SU-DHL-6 (cell line): ENCODE data around the gene MMP10.

Source experiments
- H2AFZ ChIP-seq: fragments of 200-600 bp; sonication (generic); 2 replicates; pipeline ENCODE4 v1.6.1; 2014; ENCODE audit warnings: low read depth, mild to moderate bottlenecking, moderate library complexity, mixed read lengths, antibody characterized with exemption, low read length; ENCODE audit not compliant: severe bottlenecking
- H3F3A ChIP-seq: fragments of 200-600 bp; shearing (Covaris generic); 2 replicates; pipeline ENCODE4 v1.6.0; 2016; ENCODE audit warnings: antibody characterized with exemption, mild to moderate bottlenecking; ENCODE audit not compliant: insufficient read depth
- H3K27ac ChIP-seq: fragments of 200-600 bp; sonication (generic); 2 replicates; pipeline ENCODE4 v1.5.1; 2016; ENCODE audit warnings: low read depth, mild to moderate bottlenecking, low read length, moderate library complexity, mixed read lengths
- H3K27me3 ChIP-seq: fragments of 200-600 bp; sonication (generic), shearing (Covaris generic); 2 replicates; pipeline ENCODE4 v1.6.0; 2014; ENCODE audit warnings: mild to moderate bottlenecking, low read length
- H3K36me3 ChIP-seq: fragments of 200-600 bp; sonication (generic); 2 replicates; pipeline ENCODE4 v1.6.1; 2014; ENCODE audit warnings: mild to moderate bottlenecking, low read length, mixed read lengths
- H3K4me2 ChIP-seq: fragments of 300-600, 200-600 bp; shearing (Covaris generic), sonication (generic); 2 replicates; pipeline ENCODE4 v1.6.0; 2014; ENCODE audit warnings: low read length, low read depth, mild to moderate bottlenecking; ENCODE audit not compliant: poor library complexity, severe bottlenecking
- H3K4me3 ChIP-seq: fragments of 200-600 bp; sonication (generic); 2 replicates; pipeline ENCODE4 v1.5.1; 2014; ENCODE audit warnings: antibody characterized with exemption, low read length, mild to moderate bottlenecking, mixed read lengths; ENCODE audit not compliant: insufficient read depth, poor library complexity, severe bottlenecking
- H3K79me2 ChIP-seq: fragments of 200-600 bp; sonication (generic); 2 replicates; pipeline ENCODE4 v1.6.1; 2014; ENCODE audit warnings: mild to moderate bottlenecking, low read length, moderate library complexity; ENCODE audit not compliant: insufficient read depth
- H3K9ac ChIP-seq: fragments of 200-600 bp; sonication (generic); 2 replicates; pipeline ENCODE4 v1.7.0; 2014; ENCODE audit warnings: mild to moderate bottlenecking, low read length
- H3K9me2 ChIP-seq: fragments of 200-600 bp; sonication (generic); replicated peaks from 2 replicates; pipeline ENCODE4 v1.6.1; 2014; ENCODE audit warnings: low read length; ENCODE audit not compliant: insufficient read depth
- H3K9me3 ChIP-seq: fragments of 200-600 bp; sonication (generic); 2 replicates; pipeline ENCODE4 v1.6.1; 2014; ENCODE audit warnings: low read length, mixed read lengths; ENCODE audit not compliant: insufficient read depth
- H4K20me1 ChIP-seq: fragments of 200-600 bp; sonication (generic); 2 replicates; pipeline ENCODE4 v1.6.1; 2014; ENCODE audit warnings: low read depth, mild to moderate bottlenecking, antibody characterized with exemption, low read length, moderate library complexity, mixed read lengths
- EZH2phosphoT487 ChIP-seq: fragments of 200-600 bp; sonication (generic), shearing (Covaris generic); conservative IDR thresholded peaks from 2 replicates; pipeline ENCODE4 v1.6.1; 2018; ENCODE audit warnings: mild to moderate bottlenecking, antibody characterized with exemption, low read length, moderate library complexity, mixed read lengths
- TF ChIP-seq, protein P1 (sequence below): fragments of 200-600 bp; sonication (generic); IDR thresholded peaks from one replicate; pipeline ENCODE4 v1.5.1; 2017; ENCODE audit warnings: antibody characterized with exemption, mild to moderate bottlenecking, low read length, moderate library complexity; ENCODE audit not compliant: insufficient read depth, poor library complexity, severe bottlenecking

MMP10 gene

DNA sequence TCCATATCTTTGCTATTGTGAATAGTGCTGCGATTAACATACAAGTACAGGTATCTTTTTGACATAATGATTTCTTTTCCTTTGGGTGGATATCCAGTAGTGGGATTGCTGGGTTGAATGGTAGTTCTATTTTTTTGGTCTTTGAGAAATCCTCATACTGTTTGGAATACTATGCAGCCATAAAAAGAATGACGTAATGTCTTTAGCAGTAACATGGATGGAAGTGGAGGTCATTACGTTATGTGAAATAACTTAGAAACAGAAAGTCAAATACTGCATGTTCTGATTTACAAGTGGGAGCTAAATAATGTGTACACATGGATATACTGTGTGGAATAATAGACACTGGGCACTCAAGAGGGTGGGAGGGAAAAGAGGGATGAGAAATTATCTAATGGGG is 4.0 kb upstream of the MMP10 start:
- Histone ChIP-seq H3K4me2 (no peak overlapping the region), H3K79me2 (no peaks in the 10 kb centered on the region), H3K9me2 (no peaks in the 10 kb centered on the region), H4K20me1 (no peaks in the 10 kb centered on the region), H3K36me3 (no peaks in the 10 kb centered on the region), H3K4me3 (no peak overlapping the region), H3K27ac (no peak overlapping the region), H3K9me3 (no peaks in the 10 kb centered on the region), H2AFZ (no peak overlapping the region), H3K9ac (no peak overlapping the region), H3F3A (no peaks in the 10 kb centered on the region), H3K27me3 (no peaks in the 10 kb centered on the region)
- TF ChIP-seq EZH2phosphoT487, result no peak
- TF ChIP-seq, protein P1, sequence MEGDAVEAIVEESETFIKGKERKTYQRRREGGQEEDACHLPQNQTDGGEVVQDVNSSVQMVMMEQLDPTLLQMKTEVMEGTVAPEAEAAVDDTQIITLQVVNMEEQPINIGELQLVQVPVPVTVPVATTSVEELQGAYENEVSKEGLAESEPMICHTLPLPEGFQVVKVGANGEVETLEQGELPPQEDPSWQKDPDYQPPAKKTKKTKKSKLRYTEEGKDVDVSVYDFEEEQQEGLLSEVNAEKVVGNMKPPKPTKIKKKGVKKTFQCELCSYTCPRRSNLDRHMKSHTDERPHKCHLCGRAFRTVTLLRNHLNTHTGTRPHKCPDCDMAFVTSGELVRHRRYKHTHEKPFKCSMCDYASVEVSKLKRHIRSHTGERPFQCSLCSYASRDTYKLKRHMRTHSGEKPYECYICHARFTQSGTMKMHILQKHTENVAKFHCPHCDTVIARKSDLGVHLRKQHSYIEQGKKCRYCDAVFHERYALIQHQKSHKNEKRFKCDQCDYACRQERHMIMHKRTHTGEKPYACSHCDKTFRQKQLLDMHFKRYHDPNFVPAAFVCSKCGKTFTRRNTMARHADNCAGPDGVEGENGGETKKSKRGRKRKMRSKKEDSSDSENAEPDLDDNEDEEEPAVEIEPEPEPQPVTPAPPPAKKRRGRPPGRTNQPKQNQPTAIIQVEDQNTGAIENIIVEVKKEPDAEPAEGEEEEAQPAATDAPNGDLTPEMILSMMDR, result no peak

DNA sequence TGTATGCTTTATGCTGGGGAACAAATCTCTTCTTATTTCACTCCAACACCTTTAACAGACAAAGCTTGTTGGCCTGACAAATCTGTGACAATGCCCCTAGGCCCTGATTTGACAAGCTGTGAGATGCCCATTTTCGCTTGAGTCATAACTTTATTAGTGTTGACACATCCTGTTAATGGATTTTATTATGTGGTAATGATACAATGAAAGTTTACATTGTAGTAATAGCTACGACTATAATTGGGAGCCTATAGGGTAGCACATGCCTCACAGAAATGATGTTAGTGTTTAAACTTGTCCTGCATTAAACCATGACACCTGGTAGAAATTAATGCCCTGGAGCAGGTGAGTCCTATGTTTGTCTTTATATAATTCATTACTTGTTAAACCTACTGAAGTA is 3.3 kb upstream of the MMP10 start:
- TF ChIP-seq, protein P1, result no peak
- no peak for TF ChIP-seq EZH2phosphoT487
- no peaks in the 10 kb centered on the region for H3K9me2 ChIP-seq
- no peak overlapping the region for H2AFZ ChIP-seq
- H3K9me3 ChIP-seq, result no peaks in the 10 kb centered on the region
- no peak overlapping the region for H3K4me3 ChIP-seq
- no peak overlapping the region for H3K4me2 ChIP-seq
- H3K36me3 ChIP-seq, result no peaks in the 10 kb centered on the region
- H3F3A ChIP-seq, result no peaks in the 10 kb centered on the region
- H3K27me3 ChIP-seq, result no peaks in the 10 kb centered on the region
- H3K27ac ChIP-seq, result no peak overlapping the region
- H3K79me2 ChIP-seq, result no peaks in the 10 kb centered on the region
- no peaks in the 10 kb centered on the region for H4K20me1 ChIP-seq
- no peak overlapping the region for H3K9ac ChIP-seq

DNA sequence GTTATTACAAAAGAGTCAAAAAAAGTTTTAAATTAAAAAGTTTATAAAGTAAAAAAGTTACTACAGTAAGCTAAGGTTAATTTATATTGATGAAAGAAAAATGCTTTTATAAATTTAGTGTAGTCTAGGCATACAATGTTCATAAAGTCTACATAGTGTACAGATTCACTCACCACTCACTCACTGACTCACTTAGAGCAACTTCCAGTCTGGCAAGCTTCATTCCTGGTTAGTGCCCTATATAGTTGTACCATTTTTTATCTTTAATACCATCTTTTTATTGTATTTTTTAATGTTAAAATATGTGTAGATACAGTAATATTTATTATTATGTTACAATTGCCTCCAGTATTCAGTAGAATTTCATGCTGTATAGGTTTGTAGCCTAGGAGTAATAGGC is 2.6 kb upstream of the MMP10 start:
- no peaks in the 10 kb centered on the region for H3K79me2 ChIP-seq
- no peak overlapping the region for H3K27ac ChIP-seq
- H3K36me3 ChIP-seq, result no peaks in the 10 kb centered on the region
- no peak overlapping the region for H2AFZ ChIP-seq
- no peaks in the 10 kb centered on the region for H3F3A ChIP-seq
- TF ChIP-seq, protein P1, result no peak
- no peak for TF ChIP-seq EZH2phosphoT487
- H3K9me3 ChIP-seq, result no peaks in the 10 kb centered on the region
- H3K27me3 ChIP-seq, result no peaks in the 10 kb centered on the region
- H3K4me3 ChIP-seq, result no peak overlapping the region
- no peaks in the 10 kb centered on the region for H4K20me1 ChIP-seq
- H3K4me2 ChIP-seq, result no peak overlapping the region
- H3K9ac ChIP-seq, result no peak overlapping the region
- H3K9me2 ChIP-seq, result no peaks in the 10 kb centered on the region
